ENCODE measurements around the gene JAM3.
"Not testable (repeated sequence)": the region's sequence is repeated elsewhere in the genome, so short reads cannot be mapped to it uniquely, and the experiment has no call there.

The JAM3 gene

DNA sequence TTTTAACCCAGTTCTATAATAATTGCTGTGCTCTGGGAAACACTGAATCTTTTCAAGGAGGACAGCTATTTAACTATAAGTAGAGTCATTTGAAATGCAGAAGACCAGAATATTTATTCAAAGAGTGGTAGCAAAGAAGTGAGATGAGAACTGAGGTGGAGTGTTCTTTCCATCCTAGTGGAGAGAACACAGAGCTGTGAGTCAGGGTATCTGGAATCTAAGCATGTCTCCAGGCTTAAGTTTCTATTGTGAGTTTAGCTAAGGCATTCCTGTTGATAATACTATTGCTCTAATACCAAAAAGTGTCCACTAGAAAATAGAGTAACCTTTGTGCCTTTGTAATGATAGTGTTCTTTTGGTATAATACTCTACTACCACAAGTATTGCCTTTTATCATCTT, 32.4 kb downstream of the JAM3 start:
- no peak for DNase-seq (ENCODE audit: low read depth)

DNA sequence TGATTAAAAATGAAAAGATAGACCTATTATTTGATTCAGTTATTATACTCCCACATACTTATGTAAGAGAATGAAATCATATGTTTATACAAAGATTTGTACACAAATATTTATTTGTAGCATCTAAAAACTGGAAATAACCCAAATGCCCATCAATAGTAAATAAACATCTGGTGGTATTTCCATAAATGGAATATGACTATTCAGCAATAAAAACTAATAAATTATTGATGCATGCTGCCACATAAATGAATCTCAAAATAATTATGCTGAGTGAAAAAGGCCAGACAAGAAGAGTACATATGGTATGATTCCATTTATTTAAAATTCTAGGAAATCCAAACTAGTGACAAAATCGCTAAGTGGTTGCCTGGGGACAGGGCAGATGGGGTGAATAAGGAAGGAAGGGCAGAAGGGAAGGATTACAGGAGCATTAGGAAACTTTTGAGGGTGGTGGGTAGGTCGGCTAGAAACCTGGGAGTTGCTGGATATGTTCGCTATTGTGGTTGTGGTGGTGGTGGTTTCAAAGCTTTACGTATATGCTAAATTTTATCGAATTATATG, 41.5 kb downstream of the JAM3 start:
- no peak for DNase-seq (ENCODE audit: low read depth)

DNA sequence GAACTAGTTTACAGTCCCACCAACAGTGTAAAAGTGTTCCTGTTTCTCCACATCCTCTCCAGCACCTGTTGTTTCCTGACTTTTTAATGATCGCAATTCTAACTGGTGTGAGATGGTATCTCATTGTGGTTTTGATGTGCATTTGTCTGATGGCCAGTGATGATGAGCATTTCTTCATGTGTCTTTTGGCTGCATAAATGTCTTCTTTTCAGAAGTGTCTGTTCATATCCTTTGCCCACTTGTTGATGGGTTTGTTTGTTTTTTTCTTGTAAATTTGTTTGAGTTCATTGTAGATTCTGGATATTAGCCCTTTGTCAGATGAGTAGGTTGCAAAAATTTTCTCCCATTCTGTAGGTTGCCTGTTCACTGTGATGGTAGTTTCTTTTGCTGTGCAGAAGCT, 44.9 kb downstream of the JAM3 start:
- not testable (repeated sequence) for DNase-seq (ENCODE audit: low read depth)

DNA sequence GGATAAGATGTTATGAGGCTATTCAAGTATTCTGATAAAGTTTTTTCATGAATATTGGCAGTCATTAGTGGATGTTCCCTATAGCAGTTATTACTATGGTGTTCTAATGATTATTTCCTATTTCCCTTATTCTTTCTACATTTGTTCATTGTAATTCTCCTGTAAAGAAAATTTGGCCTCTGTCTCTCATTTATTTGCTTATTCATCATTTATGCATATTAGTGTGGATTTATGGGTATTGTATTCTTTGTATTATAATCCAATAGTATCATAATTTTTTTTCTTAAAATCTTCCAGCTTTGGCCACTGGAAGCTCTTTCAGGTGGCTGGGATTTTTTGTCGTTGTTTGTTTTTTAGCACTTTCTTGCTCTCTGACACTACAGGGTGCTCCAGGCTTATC, 47.3 kb downstream of the JAM3 start:
- DNase-seq (ENCODE audit: low read depth) = no peak

DNA sequence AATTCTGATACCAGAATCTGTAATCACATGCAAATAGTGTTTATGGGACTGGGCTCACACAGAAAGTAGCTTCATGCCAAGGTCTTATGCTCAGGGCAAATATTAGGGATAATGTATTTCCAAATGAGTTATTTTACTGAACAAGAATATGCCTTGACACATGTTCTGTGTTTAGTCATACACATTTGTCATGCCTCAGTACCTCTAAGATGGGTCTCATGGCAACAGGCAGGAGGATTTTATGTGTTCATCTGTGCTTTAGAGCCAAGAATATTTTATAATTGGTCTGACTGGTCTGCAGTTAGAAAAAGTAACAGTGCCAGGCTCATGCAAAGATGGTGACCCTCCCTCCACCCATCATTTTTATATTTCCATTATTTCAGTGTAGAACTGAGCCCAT, 49.1 kb downstream of the JAM3 start:
- DNase-seq (ENCODE audit: low read depth) = no peak

DNA sequence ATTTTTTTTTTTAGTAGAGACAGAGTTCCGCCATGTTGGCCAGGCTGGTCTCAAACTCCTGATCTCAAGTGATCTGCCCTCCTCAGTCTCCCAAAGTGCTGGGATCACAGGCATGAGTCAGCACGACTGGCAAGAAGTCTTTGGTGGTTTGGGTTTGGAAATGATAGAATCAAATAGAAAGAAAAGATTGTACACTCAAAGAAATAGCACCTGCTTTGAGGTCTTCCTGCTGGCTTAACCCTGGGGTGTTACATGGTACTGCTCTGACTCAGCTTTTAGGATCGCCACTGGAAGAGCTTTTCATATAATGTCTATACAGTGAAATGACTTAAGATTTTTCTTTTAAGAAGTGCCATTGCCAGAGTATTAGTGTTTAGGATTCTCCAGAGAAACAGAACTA, 50.2 kb downstream of the JAM3 start:
- no peak for DNase-seq (ENCODE audit: low read depth)

DNA sequence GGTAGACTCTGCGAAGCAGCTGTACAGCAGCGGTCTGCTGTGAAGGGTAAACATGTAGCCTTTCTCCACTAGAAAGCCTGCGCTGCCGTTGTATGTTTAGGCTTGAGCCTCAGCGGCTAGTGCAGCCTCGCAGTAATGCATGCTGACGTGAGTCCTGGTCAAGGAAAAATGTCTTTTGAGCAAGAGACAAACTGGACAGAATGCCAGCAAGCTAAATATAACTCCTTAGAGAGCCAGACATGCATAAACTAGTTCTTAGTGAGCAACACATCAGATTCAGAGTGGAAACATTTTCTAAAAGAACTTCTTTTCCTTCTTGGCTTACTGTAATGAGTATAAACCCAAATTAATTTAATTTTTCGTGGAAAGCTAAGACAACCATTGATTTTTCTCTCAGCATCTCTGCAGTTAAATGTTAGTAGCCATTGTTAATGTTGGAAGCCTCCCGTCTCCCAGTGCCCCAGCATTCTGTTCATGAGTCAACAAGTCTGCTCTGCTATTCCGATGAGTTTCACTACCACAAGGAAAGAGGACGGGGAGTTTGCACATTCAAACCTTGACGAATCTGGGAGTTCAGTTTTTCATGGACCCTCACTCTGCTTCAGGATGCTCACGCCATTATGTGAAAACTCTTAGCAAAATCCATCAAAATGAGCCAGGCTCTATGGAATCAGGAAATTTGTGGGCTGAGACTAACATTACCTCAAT, 51.4 kb downstream of the JAM3 start:
- DNase-seq (ENCODE audit: low read depth) = no peak

DNA sequence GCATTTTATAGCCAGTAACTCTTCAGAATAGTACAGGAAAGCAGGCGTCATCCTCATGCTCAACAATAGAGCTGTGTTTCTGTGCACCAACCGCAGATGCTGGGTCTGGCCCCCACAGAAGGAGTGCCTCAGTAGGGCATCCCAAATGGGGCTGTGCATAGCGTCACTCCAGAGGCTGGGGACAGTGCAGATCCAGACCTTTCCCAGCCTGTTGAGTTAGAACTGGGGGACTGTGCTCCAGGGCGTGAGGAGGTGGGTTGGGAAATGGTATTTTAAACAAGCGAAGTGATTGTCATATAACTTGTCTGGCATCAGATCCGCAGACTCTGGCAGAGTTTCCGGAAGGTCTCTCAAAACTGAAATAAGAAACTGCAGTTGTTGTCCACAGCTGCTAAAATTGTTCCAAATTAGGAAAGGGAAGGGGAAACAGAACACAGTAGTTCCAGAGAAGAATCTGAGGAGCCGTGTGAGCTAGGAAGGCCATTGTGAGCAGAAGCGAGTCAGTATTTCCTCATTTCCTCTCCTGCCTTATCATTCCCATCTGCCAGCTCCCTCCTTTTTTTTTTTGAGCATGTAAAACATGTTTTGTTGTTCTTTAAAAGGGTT, 52.2 kb downstream of the JAM3 start:
- DNase-seq (ENCODE audit: low read depth) = no peak

DNA sequence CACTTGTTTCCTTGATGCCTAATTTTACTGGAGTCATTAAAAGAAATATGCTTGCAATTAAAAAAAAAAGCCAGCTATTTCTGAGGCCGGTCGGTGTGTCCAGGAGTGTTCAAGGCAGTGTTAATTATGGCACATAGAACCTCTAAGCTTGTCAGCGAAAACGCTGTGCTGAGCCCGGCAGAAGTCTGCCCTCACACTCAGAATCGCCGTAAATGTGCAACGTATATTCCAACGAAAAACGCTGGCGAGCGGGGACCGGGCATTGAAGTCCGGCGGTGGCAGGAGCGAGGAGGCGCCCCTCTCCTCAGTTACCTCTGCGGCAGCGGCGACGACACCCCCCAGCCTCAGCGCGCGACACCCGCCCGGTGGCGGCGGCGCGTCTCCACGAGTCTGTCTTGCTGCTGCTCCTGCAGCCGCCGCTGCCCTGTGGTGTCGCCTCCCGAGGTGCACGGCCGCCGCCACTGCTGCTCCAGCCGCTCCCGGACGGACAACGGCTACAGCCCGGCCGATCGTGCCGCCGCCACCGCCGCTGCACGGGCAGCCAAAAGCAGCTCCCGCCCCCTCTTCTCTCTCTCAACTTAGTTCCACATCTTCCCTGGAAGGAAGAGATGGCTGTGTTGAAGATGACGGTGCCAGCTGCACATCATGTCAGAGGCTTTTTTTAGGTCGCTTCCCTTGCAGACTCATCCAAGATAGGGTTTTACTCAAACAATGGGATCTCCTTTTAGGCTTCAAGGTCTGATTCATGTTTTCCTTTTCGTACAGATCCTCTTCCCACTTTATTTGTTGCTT, 56.0 kb downstream of the JAM3 start:
- no peak for DNase-seq (ENCODE audit: low read depth)

DNA sequence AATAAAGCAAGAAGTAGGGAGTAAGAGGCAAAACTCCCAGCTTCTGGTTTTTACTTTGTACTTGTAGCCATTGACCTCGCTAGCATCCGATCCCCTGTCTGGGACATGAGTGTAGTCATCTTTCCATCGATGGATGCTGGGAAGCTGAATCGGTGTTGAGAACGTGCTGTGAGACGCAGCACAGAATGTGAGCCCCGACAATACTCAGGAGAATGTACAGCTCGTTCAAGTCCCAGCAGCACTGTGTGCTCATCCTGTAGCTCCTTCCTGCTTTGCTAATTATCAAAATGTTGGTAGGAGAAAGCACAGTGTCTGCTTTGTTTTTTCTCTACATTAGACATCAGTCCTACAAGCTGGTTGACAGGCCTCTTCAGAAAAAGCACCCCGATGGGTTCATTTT, 56.6 kb downstream of the JAM3 start:
- DNase-seq (ENCODE audit: low read depth) = no peak

DNA sequence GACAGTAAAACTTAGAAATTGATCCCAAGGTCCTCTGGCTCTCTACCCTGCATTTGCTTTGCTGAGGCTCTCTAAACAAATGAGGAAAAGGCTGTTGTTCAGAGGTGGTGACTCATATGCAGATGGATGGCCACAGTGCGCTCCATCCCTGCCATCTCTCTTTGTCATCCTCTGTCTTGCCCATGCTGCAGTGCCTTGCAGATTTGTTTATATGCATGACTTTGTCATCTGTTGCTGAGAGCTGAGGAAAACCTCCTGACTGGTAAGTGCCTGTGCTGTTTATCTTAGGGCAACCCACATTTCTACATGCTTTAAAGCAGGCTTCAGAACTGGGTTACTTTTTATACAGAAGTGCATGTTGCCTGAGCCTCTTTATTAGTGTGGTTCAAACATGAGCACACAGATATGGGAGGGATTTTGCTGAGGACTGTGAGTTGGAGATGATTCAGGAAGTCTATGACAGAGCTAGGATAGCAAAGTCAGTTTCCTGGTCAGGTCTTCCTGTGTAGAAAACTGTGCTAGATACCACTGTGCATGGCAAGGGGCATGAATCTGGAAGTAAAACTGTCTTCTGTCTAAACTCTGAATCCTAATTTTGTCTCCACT, 57.4 kb downstream of the JAM3 start:
- DNase-seq (ENCODE audit: low read depth) = no peak

DNA sequence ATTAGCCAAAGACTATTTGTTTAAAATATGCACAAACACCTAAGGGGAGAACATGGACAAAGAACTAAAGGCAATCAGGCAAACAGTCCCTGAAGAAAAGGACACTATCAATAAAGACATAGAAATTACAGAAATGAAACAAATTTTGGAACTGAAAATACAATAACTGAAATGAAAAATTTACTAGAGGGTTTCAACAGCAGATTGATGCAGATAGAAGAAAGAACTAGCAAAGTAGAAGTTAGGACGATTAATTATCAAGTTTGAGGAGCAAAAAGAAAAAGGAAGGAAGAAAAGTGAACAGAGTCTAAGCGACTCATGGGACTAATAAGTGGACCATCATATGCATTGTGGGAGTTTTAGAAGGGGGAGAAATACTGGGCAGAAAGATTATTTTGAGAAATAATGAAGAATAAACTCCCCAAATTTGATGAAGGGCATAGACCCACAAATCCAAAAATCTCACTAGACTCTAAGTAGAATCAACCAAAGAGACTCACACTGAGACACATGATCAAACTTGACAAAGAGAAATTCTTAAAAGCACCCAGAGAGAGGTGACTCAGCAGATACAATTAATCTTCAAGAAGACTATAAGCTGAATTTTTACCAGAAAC, 62.9 kb downstream of the JAM3 start:
- no peak for DNase-seq (ENCODE audit: low read depth)

DNA sequence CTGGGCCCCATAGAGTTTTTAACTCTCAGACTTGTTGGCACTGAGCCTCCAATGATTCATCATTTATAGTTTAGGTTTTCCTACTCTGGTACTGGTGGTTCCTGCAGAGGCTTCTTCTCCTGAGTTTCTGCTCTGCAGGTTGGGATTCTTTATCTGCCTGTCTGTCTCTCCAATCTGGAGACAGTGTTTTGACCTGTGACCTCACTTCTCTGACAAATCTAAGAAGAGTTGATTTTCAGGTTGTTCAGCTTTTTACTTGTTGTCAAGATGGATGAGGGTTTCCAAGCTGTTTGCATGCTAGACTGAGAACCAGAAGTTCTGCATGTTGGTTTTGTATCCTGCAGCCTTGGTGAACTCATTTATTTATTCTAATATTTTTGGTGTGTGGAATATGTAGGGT, 63.9 kb downstream of the JAM3 start:
- DNase-seq (ENCODE audit: low read depth) = no peak

DNA sequence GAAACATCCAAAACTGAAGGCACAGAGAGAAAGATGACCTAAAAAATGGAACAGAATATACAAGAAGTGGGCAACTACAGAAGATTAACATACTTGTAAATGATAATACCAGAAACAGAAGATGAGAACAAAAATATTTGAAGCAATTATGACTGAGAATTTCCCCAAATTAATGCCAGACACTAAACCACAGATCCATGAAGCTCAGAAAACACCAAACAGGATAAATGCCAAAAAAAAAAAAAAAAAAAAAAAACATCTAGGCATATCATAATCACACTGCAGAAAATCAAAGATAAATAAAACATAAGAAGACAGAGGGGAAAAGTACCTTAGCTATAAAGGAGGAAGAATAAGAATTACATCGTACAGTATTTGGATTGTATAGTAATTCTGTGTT, 65.3 kb downstream of the JAM3 start:
- no peak for DNase-seq (ENCODE audit: low read depth)

DNA sequence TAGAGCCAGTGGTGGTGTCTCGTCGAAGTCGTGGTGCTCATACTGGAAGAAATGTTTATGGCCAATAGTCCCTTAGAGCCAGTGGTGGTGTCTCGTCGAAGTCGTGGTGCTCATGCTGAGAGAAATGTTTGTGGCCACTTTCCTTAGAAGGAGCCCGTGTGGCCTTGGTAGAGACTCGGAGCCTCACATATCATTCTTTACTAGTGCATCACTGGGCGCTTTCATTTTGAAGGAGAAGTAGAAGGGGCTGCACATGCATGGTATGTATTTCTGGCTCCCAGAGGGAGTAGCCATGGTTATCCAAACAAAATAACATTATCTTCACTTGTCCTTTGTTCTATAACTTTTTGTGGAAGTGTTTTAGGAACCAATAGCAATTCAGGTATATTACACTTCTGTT, 69.5 kb downstream of the JAM3 start:
- DNase-seq (ENCODE audit: low read depth) = no peak

DNA sequence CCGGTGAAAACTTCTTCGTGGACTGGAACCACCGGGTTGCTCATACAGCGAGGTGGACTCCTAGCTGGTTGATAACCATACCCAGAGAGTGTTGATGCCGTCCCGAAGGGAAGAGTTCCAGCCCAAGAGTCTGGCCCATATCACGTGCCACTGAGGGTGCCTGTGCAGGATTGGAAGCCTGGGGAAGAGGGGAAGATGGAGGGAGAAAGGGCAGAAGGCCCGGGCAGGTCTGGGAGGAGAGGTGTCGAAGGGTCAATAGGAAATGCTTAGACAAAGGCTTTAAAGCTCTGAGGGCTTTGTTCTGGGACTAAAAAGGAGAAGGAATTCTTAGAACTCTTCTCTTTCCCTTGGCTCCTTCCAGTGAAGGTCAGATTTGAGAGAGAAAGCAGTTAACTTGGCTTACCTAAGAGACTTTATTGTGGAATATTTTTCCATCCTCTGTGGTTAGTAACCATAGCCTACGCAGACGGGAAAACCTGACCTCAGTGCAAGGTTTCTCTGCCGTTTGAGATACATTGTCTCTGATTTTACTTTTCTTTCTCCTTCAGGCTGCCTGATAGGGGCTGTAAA, 70.5 kb downstream of the JAM3 start:
- DNase-seq (ENCODE audit: low read depth) = no peak

DNA sequence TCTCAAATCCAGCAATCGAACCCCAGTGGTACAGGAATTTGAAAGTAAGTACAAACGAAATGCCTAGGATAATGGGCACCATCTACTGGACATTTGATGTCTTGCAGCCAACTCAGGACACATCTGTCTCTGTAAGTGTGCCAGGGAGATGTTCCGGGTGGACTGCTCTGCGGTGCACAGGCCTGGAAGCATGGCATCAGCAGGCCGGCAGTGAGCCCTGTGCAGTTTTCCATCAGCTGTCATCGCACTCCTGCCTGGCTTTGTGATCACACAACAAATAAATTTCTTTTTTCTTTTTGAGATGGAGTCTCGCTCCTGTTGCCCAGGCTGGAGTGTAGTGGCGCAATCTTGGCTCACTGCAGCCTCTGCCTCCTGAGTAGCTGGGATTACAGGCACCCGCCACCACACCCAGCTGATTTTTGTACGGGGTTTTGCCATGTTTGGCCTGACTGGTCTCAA, 71.0 kb downstream of the JAM3 start:
- DNase-seq (ENCODE audit: low read depth) = no peak

DNA sequence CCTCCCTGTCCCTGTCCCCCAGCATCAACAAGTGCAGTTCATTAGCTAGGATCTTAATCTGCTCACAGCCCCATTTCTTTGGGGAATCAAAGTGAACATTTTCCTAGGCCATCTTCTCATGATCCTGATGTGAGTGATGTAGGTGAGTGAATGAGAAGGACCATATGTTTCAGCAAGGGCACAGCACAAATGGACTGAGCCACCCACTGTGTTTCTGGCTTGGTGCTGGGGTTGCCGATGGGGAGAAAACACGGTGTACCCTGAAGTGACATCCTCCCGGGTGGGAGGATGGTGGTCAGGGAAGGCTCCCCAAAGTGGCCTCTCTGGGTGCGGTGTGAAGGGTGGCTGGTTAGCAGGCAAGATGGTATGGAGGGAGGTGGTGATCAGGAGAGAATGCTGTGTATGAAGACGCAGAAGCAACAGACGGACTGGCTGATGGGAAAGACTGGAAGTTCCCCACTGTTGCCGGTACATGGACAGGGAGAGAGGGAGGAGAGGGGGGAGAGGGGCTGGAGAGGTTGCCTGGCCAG, 72.2 kb downstream of the JAM3 start:
- DNase-seq (ENCODE audit: low read depth) = no peak

DNA sequence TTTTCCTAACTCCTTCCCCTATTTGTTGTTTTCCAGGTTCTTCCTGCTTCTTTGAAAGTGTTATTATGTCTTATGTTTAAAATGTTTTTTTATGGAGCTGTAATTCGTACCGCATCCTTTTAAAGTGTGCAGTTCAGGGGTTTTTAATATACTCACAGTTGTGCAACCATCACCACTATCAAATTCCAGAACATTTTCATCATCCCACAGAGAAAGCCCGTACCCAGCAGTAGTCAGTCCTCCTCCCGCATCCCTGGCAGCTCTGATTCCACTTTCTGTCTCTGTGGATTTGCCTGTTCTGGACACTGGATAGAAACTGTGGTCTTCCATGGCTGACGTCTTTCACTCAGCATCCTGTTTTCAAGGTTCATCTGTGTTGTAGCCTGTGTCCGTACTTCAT, 73.7 kb downstream of the JAM3 start:
- no peak for DNase-seq (ENCODE audit: low read depth)

DNA sequence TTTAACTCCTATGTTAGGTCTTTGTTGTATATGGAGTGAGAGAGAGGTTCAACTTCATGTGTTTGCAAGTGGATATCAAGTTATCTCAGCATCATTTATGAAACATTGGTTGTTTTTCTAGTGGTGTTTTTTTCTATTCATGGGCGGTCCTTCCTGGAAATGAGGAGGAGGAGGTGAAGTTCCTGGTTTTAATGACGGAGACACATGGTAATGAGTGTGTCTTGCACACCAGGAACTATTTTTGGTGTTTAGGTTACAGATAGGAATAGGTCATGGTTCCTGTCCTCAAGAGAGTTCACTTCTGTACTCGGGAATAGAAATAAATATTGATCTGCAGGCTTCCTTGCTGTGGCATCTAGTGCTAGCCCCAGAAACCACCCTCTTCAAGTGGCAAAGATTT, 74.9 kb downstream of the JAM3 start:
- no peak for DNase-seq (ENCODE audit: low read depth)

DNA sequence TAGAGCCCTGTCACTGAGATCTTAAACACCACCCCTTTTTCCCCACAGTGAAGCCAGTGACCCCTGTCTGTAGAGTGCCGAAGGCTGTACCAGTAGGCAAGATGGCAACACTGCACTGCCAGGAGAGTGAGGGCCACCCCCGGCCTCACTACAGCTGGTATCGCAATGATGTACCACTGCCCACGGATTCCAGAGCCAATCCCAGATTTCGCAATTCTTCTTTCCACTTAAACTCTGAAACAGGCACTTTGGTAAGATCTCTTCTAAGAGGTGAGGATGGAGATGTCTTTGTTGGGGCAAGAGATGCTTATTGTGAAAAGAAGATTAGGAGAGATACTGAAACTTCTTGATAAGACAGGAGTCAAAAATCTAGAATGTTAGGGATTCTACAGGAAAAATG, 75.9 kb downstream of the JAM3 start:
- no peak for DNase-seq (ENCODE audit: low read depth)

DNA sequence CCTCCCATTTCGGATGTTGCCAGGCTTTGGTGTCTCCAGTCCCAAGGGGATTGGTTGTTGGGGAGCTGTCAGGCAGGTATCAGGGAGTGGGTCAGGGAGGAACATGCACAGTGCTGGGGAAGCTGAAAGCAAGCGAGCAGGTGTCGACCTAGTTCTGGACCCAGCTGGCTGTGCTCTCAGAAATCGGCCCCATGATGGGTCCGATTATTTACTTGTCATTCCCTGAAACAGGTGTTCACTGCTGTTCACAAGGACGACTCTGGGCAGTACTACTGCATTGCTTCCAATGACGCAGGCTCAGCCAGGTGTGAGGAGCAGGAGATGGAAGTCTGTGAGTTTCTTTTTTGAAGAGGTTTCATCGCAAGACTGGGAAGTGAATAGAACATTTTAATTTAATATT, 76.8 kb downstream of the JAM3 start:
- DNase-seq (ENCODE audit: low read depth) = no peak
